ENCODE measurements around the gene KDM6A. TPM values are rescaled to one million over a fixed set of nuclear protein-coding genes. Genes with fewer than 3 reads are reported as not detected.
A peak's percentile ranks its signal among the peaks of the same experiment; 100 is the strongest.

KDM6A gene
- total RNA-seq, 1 experiment from 2014 or later, result 40.9 TPM

DNA sequence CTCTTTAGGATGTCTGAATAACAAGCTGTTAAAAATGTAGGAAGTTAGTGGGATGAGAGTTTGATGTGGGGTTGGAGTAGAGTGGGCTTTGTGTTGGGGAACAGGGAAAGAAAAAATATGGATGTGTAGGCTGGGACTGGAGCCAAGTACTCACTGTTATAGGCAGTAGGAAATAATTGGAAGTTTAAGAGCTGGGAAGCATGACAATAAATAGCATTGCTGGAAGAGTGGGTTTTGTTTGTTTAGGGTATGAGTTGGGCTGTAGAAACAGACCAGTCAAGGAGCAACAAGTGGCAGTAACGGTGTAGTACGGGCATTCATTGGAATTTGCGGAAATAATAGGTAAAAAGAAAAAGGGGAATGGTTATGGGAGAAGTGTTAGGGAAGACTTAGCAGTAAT is 81.6 kb downstream of the KDM6A start:
- CTCF ChIA-PET, result no interaction called here

DNA sequence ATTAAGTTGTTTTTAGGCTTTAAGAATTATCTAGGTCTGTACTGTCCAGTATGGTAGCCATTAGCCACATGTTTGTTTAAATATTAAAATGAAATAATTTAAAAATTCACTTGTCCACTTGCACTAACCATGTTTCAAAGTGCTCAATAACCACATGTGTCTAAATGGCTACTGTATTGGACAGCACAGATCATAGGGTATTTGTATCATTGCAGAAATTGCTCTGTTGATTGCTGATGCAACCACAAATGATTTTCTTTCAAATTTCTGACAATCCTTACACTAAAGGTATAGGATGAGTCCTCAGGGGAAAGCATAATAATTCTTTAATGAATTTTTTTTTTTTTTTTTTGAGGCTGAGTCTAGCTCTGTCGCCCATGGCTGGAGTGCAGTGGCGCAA is 84.9 kb downstream of the KDM6A start:
- intact Hi-C loops (cut with micrococcal nuclease; ENCODE audit: unreplicated experiment), result no loop called here
- ChIA-PET CTCF (interaction anchor here (0.6 kb wide), 1 partner anchor 600 kb away, joined by 3 read pairs; no protein-coding TSS in a partner anchor), POLR2A (ENCODE audit: low non-redundant PET) (interaction anchor here (0.5 kb wide), 1 partner anchor 112 kb away, joined by 4 read pairs; no protein-coding TSS in a partner anchor)
- no peak for DNase-seq (ENCODE audit: low spot score)
- Histone ChIP-seq H3K4me3 (ENCODE audit: low read depth, low read length, poor library complexity, severe bottlenecking) (no peak overlapping the region), H3K4me1 (ENCODE audit: insufficient read depth, low read length, poor library complexity, severe bottlenecking) (peaks cover 39% of the 10 kb centered on the region), H3K27ac (ENCODE audit: low read depth, low read length, poor library complexity, severe bottlenecking) (no peak overlapping the region), H3K27me3 (replicated peaks; ENCODE audit: insufficient read depth, low read depth, low read length, poor library complexity) (no peaks in the 10 kb centered on the region), H3K9me3 (ENCODE audit: low read depth, low read length, poor library complexity, severe bottlenecking) (no peaks in the 10 kb centered on the region), H3K36me3 (ENCODE audit: insufficient read depth, low read length, poor library complexity, severe bottlenecking) (no peaks in the 10 kb centered on the region)
- no TSS peak for BruUV-seq (replicated peaks)
- no peak for TF ChIP-seq EZH2 (IDR thresholded peaks at IDR 0.05; ENCODE audit: borderline replicate concordance, low read depth, low read length, poor library complexity, severe bottlenecking)
- TF ChIP-seq CTCF (conservative IDR thresholded peaks at IDR 0.05; ENCODE audit: low read depth, low read length), result no peak

More for the DNA sequence above, 81.6 kb downstream of the KDM6A start:
- POLR2A ChIA-PET (ENCODE audit: low non-redundant PET), result no interaction called here
- no peaks in the 10 kb centered on the region for H3K9me3 ChIP-seq (ENCODE audit: low read depth, low read length, poor library complexity, severe bottlenecking)
- intact Hi-C loops (cut with micrococcal nuclease; ENCODE audit: unreplicated experiment), result no loop called here
- no peaks in the 10 kb centered on the region for H3K36me3 ChIP-seq (ENCODE audit: insufficient read depth, low read length, poor library complexity, severe bottlenecking)
- BruUV-seq (replicated peaks), result no TSS peak
- no peaks in the 10 kb centered on the region for H3K27me3 ChIP-seq (replicated peaks; ENCODE audit: insufficient read depth, low read depth, low read length, poor library complexity)
- H3K4me1 ChIP-seq (ENCODE audit: insufficient read depth, low read length, poor library complexity, severe bottlenecking), result peaks cover 33% of the 10 kb centered on the region
- no peak overlapping the region for H3K4me3 ChIP-seq (ENCODE audit: low read depth, low read length, poor library complexity, severe bottlenecking)
- DNase-seq (ENCODE audit: low spot score), result peak; percentile 31
- TF ChIP-seq EZH2 (IDR thresholded peaks at IDR 0.05; ENCODE audit: borderline replicate concordance, low read depth, low read length, poor library complexity, severe bottlenecking) (no peak), CTCF (conservative IDR thresholded peaks at IDR 0.05; ENCODE audit: low read depth, low read length) (no peak)
- no peak overlapping the region for H3K27ac ChIP-seq (ENCODE audit: low read depth, low read length, poor library complexity, severe bottlenecking)

DNA sequence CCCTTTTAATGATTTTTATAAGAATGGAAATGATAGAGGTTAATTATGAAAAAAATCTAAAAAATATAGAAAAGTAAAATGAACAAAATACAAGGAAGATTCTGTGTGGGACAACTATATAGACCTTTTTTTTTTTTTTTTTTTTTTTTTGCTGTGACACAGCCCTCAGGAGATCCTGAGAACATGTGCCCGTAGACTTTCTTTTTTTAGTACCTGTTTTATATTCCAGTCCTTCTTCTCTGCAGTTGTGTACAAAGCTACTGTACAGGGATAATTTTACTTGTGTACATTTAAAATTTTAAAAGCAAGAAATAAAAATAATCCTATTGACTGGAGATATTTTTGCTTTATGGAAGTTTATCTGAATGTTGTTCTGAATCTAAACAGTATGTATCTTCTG is 85.5 kb downstream of the KDM6A start:
- H3K4me3 ChIP-seq (ENCODE audit: low read depth, low read length, poor library complexity, severe bottlenecking), result no peak overlapping the region
- intact Hi-C loops (cut with micrococcal nuclease; ENCODE audit: unreplicated experiment), result no loop called here
- ChIA-PET POLR2A (ENCODE audit: low non-redundant PET) (interaction anchor here (0.5 kb wide), 1 partner anchor 112 kb away, joined by 4 read pairs; no protein-coding TSS in a partner anchor), CTCF (interaction anchor here (0.6 kb wide), 1 partner anchor 599 kb away, joined by 3 read pairs; no protein-coding TSS in a partner anchor)
- H3K36me3 ChIP-seq (ENCODE audit: insufficient read depth, low read length, poor library complexity, severe bottlenecking), result peaks cover 6% of the 10 kb centered on the region
- no peaks in the 10 kb centered on the region for H3K27me3 ChIP-seq (replicated peaks; ENCODE audit: insufficient read depth, low read depth, low read length, poor library complexity)
- DNase-seq (ENCODE audit: low spot score), result no peak
- no peak overlapping the region for H3K27ac ChIP-seq (ENCODE audit: low read depth, low read length, poor library complexity, severe bottlenecking)
- H3K9me3 ChIP-seq (ENCODE audit: low read depth, low read length, poor library complexity, severe bottlenecking), result no peaks in the 10 kb centered on the region
- TF ChIP-seq CTCF (conservative IDR thresholded peaks at IDR 0.05; ENCODE audit: low read depth, low read length), result no peak
- no peak for TF ChIP-seq EZH2 (IDR thresholded peaks at IDR 0.05; ENCODE audit: borderline replicate concordance, low read depth, low read length, poor library complexity, severe bottlenecking)
- peaks cover 33% of the 10 kb centered on the region for H3K4me1 ChIP-seq (ENCODE audit: insufficient read depth, low read length, poor library complexity, severe bottlenecking)
- BruUV-seq (replicated peaks), result no TSS peak

All from A673 (cell line).